HEK293T (cell line): ENCODE measurements around the gene TYSND1.
"Not testable (repeated sequence)": the region's sequence is repeated elsewhere in the genome, so short reads cannot be mapped to it uniquely, and the experiment has no call there.

Experiments used
- CTCF ChIA-PET: fragments of 350-600 bp; formaldehyde crosslinking; extraction: SDS; loops from one replicate; lab custom pipeline; 2021; ENCODE audit warnings: antibody characterized with exemption, inconsistent platforms; lab: Yijun Ruan, JAX
- POLR2A ChIA-PET: fragments of 350-600 bp; formaldehyde crosslinking; extraction: SDS; loops from one replicate; lab custom pipeline; 2020; ENCODE audit warnings: antibody characterized with exemption, inconsistent platforms; lab: Yijun Ruan, JAX
- DNase-seq: peaks from one replicate; pipeline ENCODE4 v3.0.0; 2012; ENCODE audit warnings: mixed read lengths; ENCODE audit errors: extremely low spot score
- ARNT ChIP-seq: fragments of 450-650 bp; IDR thresholded peaks from 2 replicates; pipeline ENCODE4 v1.6.1; 2017; ENCODE audit warnings: mild to moderate bottlenecking
- BHLHE40 ChIP-seq: fragments of 450-650 bp; IDR thresholded peaks from 2 replicates; pipeline ENCODE4 v1.6.1; 2016; ENCODE audit warnings: mild to moderate bottlenecking, moderate library complexity, borderline replicate concordance
- CTBP1 ChIP-seq: fragments of 450-650 bp; IDR thresholded peaks from 2 replicates; pipeline ENCODE4 v1.6.1; 2016; ENCODE audit warnings: borderline replicate concordance
- ELF4 ChIP-seq: fragments of 450-650 bp; IDR thresholded peaks from 2 replicates; pipeline ENCODE4 v1.6.1; 2017; ENCODE audit warnings: antibody characterized with exemption
- FOXA1 ChIP-seq: fragments of 450-650 bp; IDR thresholded peaks from 2 replicates; pipeline ENCODE4 v1.6.1; 2016; ENCODE audit warnings: mild to moderate bottlenecking
- FOXK2 ChIP-seq: fragments of 450-650 bp; IDR thresholded peaks from 2 replicates; pipeline ENCODE4 v1.6.1; 2016; ENCODE audit warnings: mild to moderate bottlenecking
- FOXM1 ChIP-seq: fragments of 450-650 bp; IDR thresholded peaks from 2 replicates; pipeline ENCODE4 v1.6.1; 2017; ENCODE audit warnings: mild to moderate bottlenecking, borderline replicate concordance
- HDGF ChIP-seq: fragments of 450-650 bp; IDR thresholded peaks from 2 replicates; pipeline ENCODE4 v1.6.1; 2017; ENCODE audit warnings: antibody characterized with exemption, borderline replicate concordance
- L3MBTL2 ChIP-seq: fragments of 450-650 bp; conservative IDR thresholded peaks from 2 replicates; pipeline ENCODE4 v1.6.1; 2016; ENCODE audit warnings: mild to moderate bottlenecking
- LEF1 ChIP-seq: fragments of 450-650 bp; IDR thresholded peaks from 2 replicates; pipeline ENCODE4 v1.6.1; 2017; ENCODE audit warnings: mild to moderate bottlenecking, borderline replicate concordance
- NFRKB ChIP-seq: fragments of 450-650 bp; IDR thresholded peaks from 2 replicates; pipeline ENCODE4 v1.6.1; 2016; ENCODE audit warnings: mild to moderate bottlenecking, moderate library complexity
- PKNOX1 ChIP-seq: fragments of 450-650 bp; IDR thresholded peaks from 2 replicates; pipeline ENCODE4 v1.6.1; 2016
- SP1 ChIP-seq: fragments of 450-650 bp; IDR thresholded peaks from 2 replicates; pipeline ENCODE4 v1.6.1; 2017
- SUZ12 ChIP-seq: fragments of 450-650 bp; IDR thresholded peaks from 2 replicates; pipeline ENCODE4 v1.6.1; 2016; ENCODE audit warnings: mild to moderate bottlenecking
- TARDBP ChIP-seq: fragments of 450-650 bp; IDR thresholded peaks from 2 replicates; pipeline ENCODE4 v1.6.1; 2016
- ZNF384 ChIP-seq: fragments of 450-650 bp; IDR thresholded peaks from 2 replicates; pipeline ENCODE4 v1.6.1; 2016

TYSND1 gene

GRCh38 chr10:70112071-70112470 lies 34.4 kb downstream of the TYSND1 start:
- TF ChIP-seq ZNF384 = no peak
- TF ChIP-seq L3MBTL2 = no peak
- TF ChIP-seq FOXK2 = no peak
- no peak for TF ChIP-seq ARNT
- TF ChIP-seq SUZ12 = no peak
- TF ChIP-seq HDGF = no peak
- no peak for TF ChIP-seq CTBP1

GRCh38 chr10:70111496-70111895 lies 35.0 kb downstream of the TYSND1 start:
- ChIA-PET CTCF (no interaction called here), POLR2A (no interaction called here)
- TF ChIP-seq ARNT = no peak
- TF ChIP-seq FOXA1 = no peak
- TF ChIP-seq SUZ12 = no peak
- no peak for TF ChIP-seq FOXM1
- no peak for TF ChIP-seq FOXK2
- TF ChIP-seq BHLHE40 = no peak
- no peak for TF ChIP-seq ZNF384
- TF ChIP-seq CTBP1 = no peak
- no peak for TF ChIP-seq SP1
- no peak for TF ChIP-seq TARDBP
- TF ChIP-seq NFRKB = no peak
- no peak for TF ChIP-seq ELF4
- TF ChIP-seq PKNOX1 = no peak
- no peak for TF ChIP-seq LEF1
- TF ChIP-seq HDGF = no peak
- no peak for TF ChIP-seq L3MBTL2
- no peak for DNase-seq

More at GRCh38 chr10:70112071-70112470, 34.4 kb downstream of the TYSND1 start:
- ChIA-PET CTCF (no interaction called here), POLR2A (no interaction called here)
- no peak for DNase-seq

GRCh38 chr10:70109064-70109729 lies 37.3 kb downstream of the TYSND1 start:
- no peak for DNase-seq
- CTCF ChIA-PET = interaction anchor here (0.6 to 0.7 kb wide), 2 partner anchors 278 to 323 kb away, joined by 3 read pairs; no protein-coding TSS in a partner anchor
- TF ChIP-seq CTBP1 = no peak
- POLR2A ChIA-PET = no interaction called here

GRCh38 chr10:70106958-70107791 lies 39.3 kb downstream of the TYSND1 start:
- ChIA-PET POLR2A (no interaction called here), CTCF (interaction anchor here (1.1 to 1.7 kb wide), 3 partner anchors 9 to 53 kb away, joined by 3 to 9 read pairs (median 3); no protein-coding TSS in a partner anchor)
- TF ChIP-seq FOXM1 (no peak), NFRKB (no peak)

GRCh38 chr10:70101668-70102067 lies 44.8 kb downstream of the TYSND1 start:
- no peak for DNase-seq
- POLR2A ChIA-PET = no interaction called here
- TF ChIP-seq HDGF (no peak), LEF1 (no peak), TARDBP (no peak), SUZ12 (no peak), ZNF384 (no peak), BHLHE40 (no peak), ELF4 (no peak), CTBP1 (no peak), ARNT (no peak), NFRKB (no peak), FOXK2 (no peak), L3MBTL2 (no peak), PKNOX1 (no peak), SP1 (no peak), FOXM1 (no peak), FOXA1 (no peak)
- CTCF ChIA-PET = no interaction called here

More at GRCh38 chr10:70106958-70107791, 39.3 kb downstream of the TYSND1 start:
- DNase-seq = peak; percentile 55

- CTCF ChIA-PET, DNase-seq, POLR2A ChIA-PET: not testable (repeated sequence)
Observed at GRCh38 chr10:70101068-70101562, 45.4 kb downstream of the TYSND1 start.

GRCh38 chr10:70098271-70098670 lies 48.2 kb downstream of the TYSND1 start:
- POLR2A ChIA-PET = no interaction called here
- no peak for DNase-seq
- TF ChIP-seq SP1 (no peak), ARNT (no peak), PKNOX1 (no peak)
- CTCF ChIA-PET = no interaction called here
